ENCODE data around the gene NRP1. TPM values are rescaled to one million over a fixed set of nuclear protein-coding genes. Genes with fewer than 3 reads are reported as not detected.

NRP1 gene
- total RNA-seq, 2 donors from 2014 or later, result 11.7 to 18.4 TPM

- H3K4me1 ChIP-seq, result peaks cover 3% of the 10 kb centered on the region
- no peak for TF ChIP-seq CTCF (IDR thresholded peaks at IDR 0.05)
- intact Hi-C loops (cut with DNase I), result no loop called here
- H3K27ac ChIP-seq, result no peak overlapping the region
- no peak overlapping the region for H3K4me3 ChIP-seq
- no peak for DNase-seq
- H3K36me3 ChIP-seq, result no peaks in the 10 kb centered on the region
- H3K27me3 ChIP-seq, result no peaks in the 10 kb centered on the region
- H3K9ac ChIP-seq (ENCODE audit: low read depth in 2 of 2, low read length in 2 of 2), result no peak overlapping the region
- H3K9me3 ChIP-seq, result no peaks in the 10 kb centered on the region
Measured at GRCh38 chr10:33328253-33328652, 6.2 kb downstream of the NRP1 start.

- Histone ChIP-seq H3K4me1 (peaks cover 3% of the 10 kb centered on the region), H3K27me3 (no peaks in the 10 kb centered on the region), H3K9ac (ENCODE audit: low read depth in 2 of 2, low read length in 2 of 2) (no peak overlapping the region), H3K27ac (no peak overlapping the region), H3K36me3 (no peaks in the 10 kb centered on the region), H3K4me3 (no peak overlapping the region), H3K9me3 (no peaks in the 10 kb centered on the region)
- intact Hi-C loops (cut with DNase I), result no loop called here
- TF ChIP-seq CTCF (IDR thresholded peaks at IDR 0.05), result no peak
- DNase-seq, result no peak
Measured at GRCh38 chr10:33327751-33328150, 6.7 kb downstream of the NRP1 start.

- Histone ChIP-seq H3K4me3 (no peak overlapping the region), H3K27me3 (no peaks in the 10 kb centered on the region), H3K4me1 (peaks cover 3% of the 10 kb centered on the region), H3K9ac (ENCODE audit: low read depth in 2 of 2, low read length in 2 of 2) (no peak overlapping the region), H3K27ac (no peak overlapping the region), H3K9me3 (no peaks in the 10 kb centered on the region), H3K36me3 (no peaks in the 10 kb centered on the region)
- TF ChIP-seq CTCF (IDR thresholded peaks at IDR 0.05), result no peak
- intact Hi-C loops (cut with DNase I), result no loop called here
- no peak for DNase-seq
Measured at GRCh38 chr10:33326933-33327332, 7.5 kb downstream of the NRP1 start.

- no peak for TF ChIP-seq CTCF (IDR thresholded peaks at IDR 0.05)
- intact Hi-C loops (cut with DNase I), result no loop called here
- H3K36me3 ChIP-seq, result no peaks in the 10 kb centered on the region
- no peaks in the 10 kb centered on the region for H3K27me3 ChIP-seq
- no peak overlapping the region for H3K4me3 ChIP-seq
- H3K27ac ChIP-seq, result no peak overlapping the region
- H3K4me1 ChIP-seq, result peaks cover 3% of the 10 kb centered on the region
- H3K9me3 ChIP-seq, result no peaks in the 10 kb centered on the region
- no peak overlapping the region for H3K9ac ChIP-seq (ENCODE audit: low read depth in 2 of 2, low read length in 2 of 2)
- no peak for DNase-seq
Measured at GRCh38 chr10:33325929-33326328, 8.5 kb downstream of the NRP1 start.

- Histone ChIP-seq H3K27ac (no peak overlapping the region), H3K4me1 (no peaks in the 10 kb centered on the region), H3K9me3 (no peaks in the 10 kb centered on the region), H3K4me3 (no peak overlapping the region), H3K36me3 (no peaks in the 10 kb centered on the region), H3K27me3 (no peaks in the 10 kb centered on the region), H3K9ac (ENCODE audit: low read depth in 2 of 2, low read length in 2 of 2) (no peak overlapping the region)
- DNase-seq, result no peak
- TF ChIP-seq CTCF (IDR thresholded peaks at IDR 0.05), result no peak
- intact Hi-C loops (cut with DNase I), result no loop called here
Measured at GRCh38 chr10:33323721-33324120, 10.7 kb downstream of the NRP1 start.

- intact Hi-C loops (cut with DNase I), result no loop called here
- no peak for TF ChIP-seq CTCF (IDR thresholded peaks at IDR 0.05)
Measured at GRCh38 chr10:33321516-33321915, 13.0 kb downstream of the NRP1 start.

More at GRCh38 chr10:33321516-33321915, 13.0 kb downstream of the NRP1 start:
- H3K9me3 ChIP-seq, result no peaks in the 10 kb centered on the region
- no peaks in the 10 kb centered on the region for H3K4me1 ChIP-seq
- no peak for DNase-seq
- no peak overlapping the region for H3K4me3 ChIP-seq
- H3K9ac ChIP-seq (ENCODE audit: low read depth in 2 of 2, low read length in 2 of 2), result no peak overlapping the region
- no peaks in the 10 kb centered on the region for H3K36me3 ChIP-seq
- no peak overlapping the region for H3K27ac ChIP-seq
- no peaks in the 10 kb centered on the region for H3K27me3 ChIP-seq

All from colonic mucosa (tissue), 4 donors.